ENCODE data around the gene PARP12. TPM values are rescaled to one million over a fixed set of nuclear protein-coding genes. Genes with fewer than 3 reads are reported as not detected.

PARP12 gene
- polyA plus RNA-seq, 2 donors, result 10.2 to 13.0 TPM

- Histone ChIP-seq H3K27me3 (ENCODE audit: control insufficient read depth in 1 of 2, insufficient read depth in 2 of 2, low read length in 2 of 2) (no peaks in the 10 kb centered on the region), H3K4me1 (ENCODE audit: control insufficient read depth in 2 of 2, insufficient read depth in 2 of 2, low read length in 1 of 2) (peaks cover 0 to 4% of the 10 kb centered on the region in 2 donors), H3K4me3 (ENCODE audit: low read depth in 1 of 2, low read length in 2 of 2) (no peak overlapping the region), H3K9me3 (ENCODE audit: control insufficient read depth in 2 of 2, insufficient read depth in 1 of 2, low read depth in 1 of 2, low read length in 1 of 2) (no peaks in the 10 kb centered on the region), H3K36me3 (ENCODE audit: control insufficient read depth in 2 of 2, insufficient read depth in 2 of 2, low read length in 1 of 2) (peaks cover 4 to 24% of the 10 kb centered on the region in 2 donors), H3K27ac (ENCODE audit: low read depth in 2 of 2, low read length in 1 of 2) (no peak overlapping the region)
- 93% methylated on average over 12 of the region's 12 CpGs for WGBS, 2 donors
Measured at GRCh38 chr7:140041659-140042385, 20.9 kb downstream of the PARP12 start.

GRCh38 chr7:140039896-140040295 lies 22.9 kb downstream of the PARP12 start:
- H3K36me3 ChIP-seq (ENCODE audit: control insufficient read depth in 2 of 2, insufficient read depth in 2 of 2, low read length in 1 of 2), result peaks cover 4 to 29% of the 10 kb centered on the region in 2 donors

GRCh38 chr7:140039066-140039465 lies 23.7 kb downstream of the PARP12 start:
- WGBS, 2 donors, result 78 to 80% methylated on average over 7 of the region's 7 CpGs
- Histone ChIP-seq H3K36me3 (ENCODE audit: control insufficient read depth in 2 of 2, insufficient read depth in 2 of 2, low read length in 1 of 2) (peaks cover 4 to 29% of the 10 kb centered on the region in 2 donors), H3K27ac (ENCODE audit: low read depth in 2 of 2, low read length in 1 of 2) (peak overlapping the region in 1 of 2 donors; percentile 16), H3K4me3 (ENCODE audit: low read depth in 1 of 2, low read length in 2 of 2) (no peak overlapping the region), H3K27me3 (ENCODE audit: control insufficient read depth in 1 of 2, insufficient read depth in 2 of 2, low read length in 2 of 2) (no peaks in the 10 kb centered on the region), H3K4me1 (ENCODE audit: control insufficient read depth in 2 of 2, insufficient read depth in 2 of 2, low read length in 1 of 2) (peaks cover 0 to 4% of the 10 kb centered on the region in 2 donors), H3K9me3 (ENCODE audit: control insufficient read depth in 2 of 2, insufficient read depth in 1 of 2, low read depth in 1 of 2, low read length in 1 of 2) (no peaks in the 10 kb centered on the region)

More at GRCh38 chr7:140039896-140040295, 22.9 kb downstream of the PARP12 start:
- no peaks in the 10 kb centered on the region for H3K27me3 ChIP-seq (ENCODE audit: control insufficient read depth in 1 of 2, insufficient read depth in 2 of 2, low read length in 2 of 2)
- 93 to 95% methylated on average over 12 of the region's 12 CpGs for WGBS, 2 donors
- H3K4me1 ChIP-seq (ENCODE audit: control insufficient read depth in 2 of 2, insufficient read depth in 2 of 2, low read length in 1 of 2), result peaks cover 0 to 4% of the 10 kb centered on the region in 2 donors
- no peak overlapping the region for H3K27ac ChIP-seq (ENCODE audit: low read depth in 2 of 2, low read length in 1 of 2)
- no peaks in the 10 kb centered on the region for H3K9me3 ChIP-seq (ENCODE audit: control insufficient read depth in 2 of 2, insufficient read depth in 1 of 2, low read depth in 1 of 2, low read length in 1 of 2)
- no peak overlapping the region for H3K4me3 ChIP-seq (ENCODE audit: low read depth in 1 of 2, low read length in 2 of 2)

GRCh38 chr7:140036224-140036962 lies 26.4 kb downstream of the PARP12 start:
- H3K9me3 ChIP-seq (ENCODE audit: control insufficient read depth in 2 of 2, insufficient read depth in 1 of 2, low read depth in 1 of 2, low read length in 1 of 2), result no peaks in the 10 kb centered on the region
- peaks cover 4 to 30% of the 10 kb centered on the region in 2 donors for H3K36me3 ChIP-seq (ENCODE audit: control insufficient read depth in 2 of 2, insufficient read depth in 2 of 2, low read length in 1 of 2)
- WGBS, 2 donors, result 76 to 79% methylated on average over 11 of the region's 11 CpGs
- no peak overlapping the region for H3K4me3 ChIP-seq (ENCODE audit: low read depth in 1 of 2, low read length in 2 of 2)
- no peaks in the 10 kb centered on the region for H3K27me3 ChIP-seq (ENCODE audit: control insufficient read depth in 1 of 2, insufficient read depth in 2 of 2, low read length in 2 of 2)
- peaks cover 0 to 4% of the 10 kb centered on the region in 2 donors for H3K4me1 ChIP-seq (ENCODE audit: control insufficient read depth in 2 of 2, insufficient read depth in 2 of 2, low read length in 1 of 2)
- H3K27ac ChIP-seq (ENCODE audit: low read depth in 2 of 2, low read length in 1 of 2), result no peak overlapping the region

GRCh38 chr7:140035400-140036223 lies 27.1 kb downstream of the PARP12 start:
- Histone ChIP-seq H3K4me3 (ENCODE audit: low read depth in 1 of 2, low read length in 2 of 2) (no peak overlapping the region), H3K9me3 (ENCODE audit: control insufficient read depth in 2 of 2, insufficient read depth in 1 of 2, low read depth in 1 of 2, low read length in 1 of 2) (no peaks in the 10 kb centered on the region), H3K36me3 (ENCODE audit: control insufficient read depth in 2 of 2, insufficient read depth in 2 of 2, low read length in 1 of 2) (peaks cover 4 to 30% of the 10 kb centered on the region in 2 donors), H3K27ac (ENCODE audit: low read depth in 2 of 2, low read length in 1 of 2) (no peak overlapping the region), H3K4me1 (ENCODE audit: control insufficient read depth in 2 of 2, insufficient read depth in 2 of 2, low read length in 1 of 2) (peaks cover 0 to 4% of the 10 kb centered on the region in 2 donors), H3K27me3 (ENCODE audit: control insufficient read depth in 1 of 2, insufficient read depth in 2 of 2, low read length in 2 of 2) (no peaks in the 10 kb centered on the region)
- WGBS, 2 donors, result 84 to 91% methylated on average over 4 of the region's 7 CpGs

- H3K9me3 ChIP-seq (ENCODE audit: control insufficient read depth in 2 of 2, insufficient read depth in 1 of 2, low read depth in 1 of 2, low read length in 1 of 2), result no peaks in the 10 kb centered on the region
- H3K4me3 ChIP-seq (ENCODE audit: low read depth in 1 of 2, low read length in 2 of 2), result no peak overlapping the region
- H3K27me3 ChIP-seq (ENCODE audit: control insufficient read depth in 1 of 2, insufficient read depth in 2 of 2, low read length in 2 of 2), result no peaks in the 10 kb centered on the region
- peaks cover 4 to 21% of the 10 kb centered on the region in 2 donors for H3K36me3 ChIP-seq (ENCODE audit: control insufficient read depth in 2 of 2, insufficient read depth in 2 of 2, low read length in 1 of 2)
- no peak overlapping the region for H3K27ac ChIP-seq (ENCODE audit: low read depth in 2 of 2, low read length in 1 of 2)
- H3K4me1 ChIP-seq (ENCODE audit: control insufficient read depth in 2 of 2, insufficient read depth in 2 of 2, low read length in 1 of 2), result peaks cover 0 to 2% of the 10 kb centered on the region in 2 donors
Measured at GRCh38 chr7:140034421-140034820, 28.3 kb downstream of the PARP12 start.

- H3K4me3 ChIP-seq (ENCODE audit: low read depth in 1 of 2, low read length in 2 of 2), result no peak overlapping the region
- H3K27ac ChIP-seq (ENCODE audit: low read depth in 2 of 2, low read length in 1 of 2), result no peak overlapping the region
- H3K4me1 ChIP-seq (ENCODE audit: control insufficient read depth in 2 of 2, insufficient read depth in 2 of 2, low read length in 1 of 2), result peaks cover 0 to 2% of the 10 kb centered on the region in 2 donors
- H3K27me3 ChIP-seq (ENCODE audit: control insufficient read depth in 1 of 2, insufficient read depth in 2 of 2, low read length in 2 of 2), result no peaks in the 10 kb centered on the region
- peaks cover 4 to 21% of the 10 kb centered on the region in 2 donors for H3K36me3 ChIP-seq (ENCODE audit: control insufficient read depth in 2 of 2, insufficient read depth in 2 of 2, low read length in 1 of 2)
- no peaks in the 10 kb centered on the region for H3K9me3 ChIP-seq (ENCODE audit: control insufficient read depth in 2 of 2, insufficient read depth in 1 of 2, low read depth in 1 of 2, low read length in 1 of 2)
- WGBS, 2 donors, result 82 to 84% methylated on average over 14 of the region's 14 CpGs
Measured at GRCh38 chr7:140033779-140034363, 28.9 kb downstream of the PARP12 start.

- Histone ChIP-seq H3K27me3 (ENCODE audit: control insufficient read depth in 1 of 2, insufficient read depth in 2 of 2, low read length in 2 of 2) (no peaks in the 10 kb centered on the region), H3K4me1 (ENCODE audit: control insufficient read depth in 2 of 2, insufficient read depth in 2 of 2, low read length in 1 of 2) (peaks cover 0 to 2% of the 10 kb centered on the region in 2 donors), H3K27ac (ENCODE audit: low read depth in 2 of 2, low read length in 1 of 2) (no peak overlapping the region), H3K4me3 (ENCODE audit: low read depth in 1 of 2, low read length in 2 of 2) (no peak overlapping the region), H3K36me3 (ENCODE audit: control insufficient read depth in 2 of 2, insufficient read depth in 2 of 2, low read length in 1 of 2) (peaks cover 0 to 24% of the 10 kb centered on the region in 2 donors), H3K9me3 (ENCODE audit: control insufficient read depth in 2 of 2, insufficient read depth in 1 of 2, low read depth in 1 of 2, low read length in 1 of 2) (no peaks in the 10 kb centered on the region)
- WGBS, 2 donors, result 87 to 91% methylated on average over 8 of the region's 8 CpGs
Measured at GRCh38 chr7:140033036-140033435, 29.7 kb downstream of the PARP12 start.

- peaks cover 4 to 20% of the 10 kb centered on the region in 2 donors for H3K36me3 ChIP-seq (ENCODE audit: control insufficient read depth in 2 of 2, insufficient read depth in 2 of 2, low read length in 1 of 2)
- H3K27me3 ChIP-seq (ENCODE audit: control insufficient read depth in 1 of 2, insufficient read depth in 2 of 2, low read length in 2 of 2), result no peaks in the 10 kb centered on the region
Measured at GRCh38 chr7:140031364-140031763, 31.4 kb downstream of the PARP12 start.

More at GRCh38 chr7:140031364-140031763, 31.4 kb downstream of the PARP12 start:
- H3K9me3 ChIP-seq (ENCODE audit: control insufficient read depth in 2 of 2, insufficient read depth in 1 of 2, low read depth in 1 of 2, low read length in 1 of 2), result no peaks in the 10 kb centered on the region
- H3K4me1 ChIP-seq (ENCODE audit: control insufficient read depth in 2 of 2, insufficient read depth in 2 of 2, low read length in 1 of 2), result no peaks in the 10 kb centered on the region
- no peak overlapping the region for H3K27ac ChIP-seq (ENCODE audit: low read depth in 2 of 2, low read length in 1 of 2)
- no peak overlapping the region for H3K4me3 ChIP-seq (ENCODE audit: low read depth in 1 of 2, low read length in 2 of 2)
- 91 to 93% methylated on average over 1 of the region's 1 CpG for WGBS, 2 donors
